Measurements from ENCODE around the gene ENPP3. TPM values are rescaled to one million over a fixed set of nuclear protein-coding genes. Genes with fewer than 3 reads are reported as not detected.

The ENPP3 gene
- total and polyA plus RNA-seq, 2 experiments from 2014 or later: not detected

DNA sequence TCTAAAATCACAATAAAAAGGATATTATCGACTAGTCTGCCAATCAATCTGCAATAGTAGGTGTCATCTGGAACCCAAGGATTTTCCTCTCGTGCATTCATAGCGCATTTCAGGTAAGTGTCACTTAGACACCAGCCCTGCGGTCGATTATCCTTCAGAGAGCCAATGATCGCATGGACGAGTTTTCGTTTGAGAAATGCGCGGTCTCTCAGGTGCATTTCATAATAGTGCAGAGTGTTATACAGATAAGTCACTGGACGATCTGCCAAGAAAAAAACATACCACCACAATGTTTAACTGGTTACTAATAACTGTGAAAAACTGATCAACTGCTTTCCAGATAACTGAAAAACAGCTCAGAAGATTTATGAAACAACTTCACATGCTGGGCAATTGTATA is 43.0 kb upstream of the ENPP3 start:
- Mint-ChIP-seq H3K36me3 (ENCODE audit: low read depth) (peaks cover 44% of the 10 kb centered on the region), H3K4me1 (no peaks in the 10 kb centered on the region), H3K27ac (no peak overlapping the region), H3K9me3 (no peaks in the 10 kb centered on the region), H3K27me3 (ENCODE audit: insufficient read depth, low read depth, poor library complexity) (no peaks in the 10 kb centered on the region), H3K4me3 (no peak overlapping the region)
- Histone ChIP-seq H3K4me2 (no peak overlapping the region), H3K4me1 (ENCODE audit: insufficient read depth) (no peaks in the 10 kb centered on the region), H3K27me3 (ENCODE audit: insufficient read depth) (no peaks in the 10 kb centered on the region), H3K9me2 (ENCODE audit: insufficient read depth) (no peaks in the 10 kb centered on the region), H4K20me1 (replicated peaks; ENCODE audit: insufficient read depth) (no peaks in the 10 kb centered on the region), H3K79me2 (replicated peaks; ENCODE audit: insufficient read depth) (no peaks in the 10 kb centered on the region), H3F3A (replicated peaks; ENCODE audit: low read depth) (no peaks in the 10 kb centered on the region), H3K27ac (ENCODE audit: low read depth) (no peak overlapping the region), H2AFZ (no peak overlapping the region), H3K36me3 (ENCODE audit: insufficient read depth) (peaks cover 22% of the 10 kb centered on the region), H3K4me3 (no peak overlapping the region)
- ATAC-seq (no peak), DNase-seq (ENCODE audit: low spot score) (no peak)
- TF ChIP-seq, protein P1, sequence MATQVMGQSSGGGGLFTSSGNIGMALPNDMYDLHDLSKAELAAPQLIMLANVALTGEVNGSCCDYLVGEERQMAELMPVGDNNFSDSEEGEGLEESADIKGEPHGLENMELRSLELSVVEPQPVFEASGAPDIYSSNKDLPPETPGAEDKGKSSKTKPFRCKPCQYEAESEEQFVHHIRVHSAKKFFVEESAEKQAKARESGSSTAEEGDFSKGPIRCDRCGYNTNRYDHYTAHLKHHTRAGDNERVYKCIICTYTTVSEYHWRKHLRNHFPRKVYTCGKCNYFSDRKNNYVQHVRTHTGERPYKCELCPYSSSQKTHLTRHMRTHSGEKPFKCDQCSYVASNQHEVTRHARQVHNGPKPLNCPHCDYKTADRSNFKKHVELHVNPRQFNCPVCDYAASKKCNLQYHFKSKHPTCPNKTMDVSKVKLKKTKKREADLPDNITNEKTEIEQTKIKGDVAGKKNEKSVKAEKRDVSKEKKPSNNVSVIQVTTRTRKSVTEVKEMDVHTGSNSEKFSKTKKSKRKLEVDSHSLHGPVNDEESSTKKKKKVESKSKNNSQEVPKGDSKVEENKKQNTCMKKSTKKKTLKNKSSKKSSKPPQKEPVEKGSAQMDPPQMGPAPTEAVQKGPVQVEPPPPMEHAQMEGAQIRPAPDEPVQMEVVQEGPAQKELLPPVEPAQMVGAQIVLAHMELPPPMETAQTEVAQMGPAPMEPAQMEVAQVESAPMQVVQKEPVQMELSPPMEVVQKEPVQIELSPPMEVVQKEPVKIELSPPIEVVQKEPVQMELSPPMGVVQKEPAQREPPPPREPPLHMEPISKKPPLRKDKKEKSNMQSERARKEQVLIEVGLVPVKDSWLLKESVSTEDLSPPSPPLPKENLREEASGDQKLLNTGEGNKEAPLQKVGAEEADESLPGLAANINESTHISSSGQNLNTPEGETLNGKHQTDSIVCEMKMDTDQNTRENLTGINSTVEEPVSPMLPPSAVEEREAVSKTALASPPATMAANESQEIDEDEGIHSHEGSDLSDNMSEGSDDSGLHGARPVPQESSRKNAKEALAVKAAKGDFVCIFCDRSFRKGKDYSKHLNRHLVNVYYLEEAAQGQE (IDR thresholded peaks at IDR 0.05; ENCODE audit: unreplicated experiment): no peak
- TF ChIP-seq EZH2 (IDR thresholded peaks at IDR 0.05; ENCODE audit: low read depth, unreplicated experiment) (no peak), ZNF331 (CRISPR knock-in tag; IDR thresholded peaks at IDR 0.05; ENCODE audit: low read depth) (no peak), JUNB (IDR thresholded peaks at IDR 0.05; ENCODE audit: unreplicated experiment) (no peak), ZNF114 (CRISPR knock-in tag; IDR thresholded peaks at IDR 0.05) (no peak), NANOG (IDR thresholded peaks at IDR 0.05; ENCODE audit: borderline replicate concordance) (no peak), POLR2AphosphoS5 (IDR thresholded peaks at IDR 0.05; ENCODE audit: low read depth) (no peak), EZH2phosphoT487 (IDR thresholded peaks at IDR 0.05; ENCODE audit: unreplicated experiment) (no peak), STAT1 (IDR thresholded peaks at IDR 0.05; ENCODE audit: unreplicated experiment) (no peak), CREB1 (CRISPR knock-in tag; IDR thresholded peaks at IDR 0.05; ENCODE audit: low read depth) (no peak)
- TF ChIP-seq, protein P2, sequence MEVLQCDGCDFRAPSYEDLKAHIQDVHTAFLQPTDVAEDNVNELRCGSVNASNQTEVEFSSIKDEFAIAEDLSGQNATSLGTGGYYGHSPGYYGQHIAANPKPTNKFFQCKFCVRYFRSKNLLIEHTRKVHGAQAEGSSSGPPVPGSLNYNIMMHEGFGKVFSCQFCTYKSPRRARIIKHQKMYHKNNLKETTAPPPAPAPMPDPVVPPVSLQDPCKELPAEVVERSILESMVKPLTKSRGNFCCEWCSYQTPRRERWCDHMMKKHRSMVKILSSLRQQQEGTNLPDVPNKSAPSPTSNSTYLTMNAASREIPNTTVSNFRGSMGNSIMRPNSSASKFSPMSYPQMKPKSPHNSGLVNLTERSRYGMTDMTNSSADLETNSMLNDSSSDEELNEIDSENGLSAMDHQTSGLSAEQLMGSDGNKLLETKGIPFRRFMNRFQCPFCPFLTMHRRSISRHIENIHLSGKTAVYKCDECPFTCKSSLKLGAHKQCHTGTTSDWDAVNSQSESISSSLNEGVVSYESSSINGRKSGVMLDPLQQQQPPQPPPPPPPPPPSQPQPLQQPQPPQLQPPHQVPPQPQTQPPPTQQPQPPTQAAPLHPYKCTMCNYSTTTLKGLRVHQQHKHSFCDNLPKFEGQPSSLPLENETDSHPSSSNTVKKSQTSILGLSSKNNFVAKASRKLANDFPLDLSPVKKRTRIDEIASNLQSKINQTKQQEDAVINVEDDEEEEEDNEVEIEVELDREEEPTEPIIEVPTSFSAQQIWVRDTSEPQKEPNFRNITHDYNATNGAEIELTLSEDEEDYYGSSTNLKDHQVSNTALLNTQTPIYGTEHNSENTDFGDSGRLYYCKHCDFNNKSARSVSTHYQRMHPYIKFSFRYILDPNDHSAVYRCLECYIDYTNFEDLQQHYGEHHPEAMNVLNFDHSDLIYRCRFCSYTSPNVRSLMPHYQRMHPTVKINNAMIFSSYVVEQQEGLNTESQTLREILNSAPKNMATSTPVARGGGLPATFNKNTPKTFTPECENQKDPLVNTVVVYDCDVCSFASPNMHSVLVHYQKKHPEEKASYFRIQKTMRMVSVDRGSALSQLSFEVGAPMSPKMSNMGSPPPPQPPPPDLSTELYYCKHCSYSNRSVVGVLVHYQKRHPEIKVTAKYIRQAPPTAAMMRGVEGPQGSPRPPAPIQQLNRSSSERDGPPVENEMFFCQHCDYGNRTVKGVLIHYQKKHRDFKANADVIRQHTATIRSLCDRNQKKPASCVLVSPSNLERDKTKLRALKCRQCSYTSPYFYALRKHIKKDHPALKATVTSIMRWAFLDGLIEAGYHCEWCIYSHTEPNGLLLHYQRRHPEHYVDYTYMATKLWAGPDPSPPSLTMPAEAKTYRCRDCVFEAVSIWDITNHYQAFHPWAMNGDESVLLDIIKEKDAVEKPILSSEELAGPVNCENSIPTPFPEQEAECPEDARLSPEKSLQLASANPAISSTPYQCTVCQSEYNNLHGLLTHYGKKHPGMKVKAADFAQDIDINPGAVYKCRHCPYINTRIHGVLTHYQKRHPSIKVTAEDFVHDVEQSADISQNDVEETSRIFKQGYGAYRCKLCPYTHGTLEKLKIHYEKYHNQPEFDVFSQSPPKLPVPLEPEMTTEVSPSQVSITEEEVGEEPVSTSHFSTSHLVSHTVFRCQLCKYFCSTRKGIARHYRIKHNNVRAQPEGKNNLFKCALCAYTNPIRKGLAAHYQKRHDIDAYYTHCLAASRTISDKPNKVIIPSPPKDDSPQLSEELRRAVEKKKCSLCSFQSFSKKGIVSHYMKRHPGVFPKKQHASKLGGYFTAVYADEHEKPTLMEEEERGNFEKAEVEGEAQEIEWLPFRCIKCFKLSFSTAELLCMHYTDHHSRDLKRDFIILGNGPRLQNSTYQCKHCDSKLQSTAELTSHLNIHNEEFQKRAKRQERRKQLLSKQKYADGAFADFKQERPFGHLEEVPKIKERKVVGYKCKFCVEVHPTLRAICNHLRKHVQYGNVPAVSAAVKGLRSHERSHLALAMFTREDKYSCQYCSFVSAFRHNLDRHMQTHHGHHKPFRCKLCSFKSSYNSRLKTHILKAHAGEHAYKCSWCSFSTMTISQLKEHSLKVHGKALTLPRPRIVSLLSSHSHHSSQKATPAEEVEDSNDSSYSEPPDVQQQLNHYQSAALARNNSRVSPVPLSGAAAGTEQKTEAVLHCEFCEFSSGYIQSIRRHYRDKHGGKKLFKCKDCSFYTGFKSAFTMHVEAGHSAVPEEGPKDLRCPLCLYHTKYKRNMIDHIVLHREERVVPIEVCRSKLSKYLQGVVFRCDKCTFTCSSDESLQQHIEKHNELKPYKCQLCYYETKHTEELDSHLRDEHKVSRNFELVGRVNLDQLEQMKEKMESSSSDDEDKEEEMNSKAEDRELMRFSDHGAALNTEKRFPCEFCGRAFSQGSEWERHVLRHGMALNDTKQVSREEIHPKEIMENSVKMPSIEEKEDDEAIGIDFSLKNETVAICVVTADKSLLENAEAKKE (CRISPR knock-in tag; IDR thresholded peaks at IDR 0.05): no peak
- TF ChIP-seq, protein P3, sequence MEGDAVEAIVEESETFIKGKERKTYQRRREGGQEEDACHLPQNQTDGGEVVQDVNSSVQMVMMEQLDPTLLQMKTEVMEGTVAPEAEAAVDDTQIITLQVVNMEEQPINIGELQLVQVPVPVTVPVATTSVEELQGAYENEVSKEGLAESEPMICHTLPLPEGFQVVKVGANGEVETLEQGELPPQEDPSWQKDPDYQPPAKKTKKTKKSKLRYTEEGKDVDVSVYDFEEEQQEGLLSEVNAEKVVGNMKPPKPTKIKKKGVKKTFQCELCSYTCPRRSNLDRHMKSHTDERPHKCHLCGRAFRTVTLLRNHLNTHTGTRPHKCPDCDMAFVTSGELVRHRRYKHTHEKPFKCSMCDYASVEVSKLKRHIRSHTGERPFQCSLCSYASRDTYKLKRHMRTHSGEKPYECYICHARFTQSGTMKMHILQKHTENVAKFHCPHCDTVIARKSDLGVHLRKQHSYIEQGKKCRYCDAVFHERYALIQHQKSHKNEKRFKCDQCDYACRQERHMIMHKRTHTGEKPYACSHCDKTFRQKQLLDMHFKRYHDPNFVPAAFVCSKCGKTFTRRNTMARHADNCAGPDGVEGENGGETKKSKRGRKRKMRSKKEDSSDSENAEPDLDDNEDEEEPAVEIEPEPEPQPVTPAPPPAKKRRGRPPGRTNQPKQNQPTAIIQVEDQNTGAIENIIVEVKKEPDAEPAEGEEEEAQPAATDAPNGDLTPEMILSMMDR (conservative IDR thresholded peaks at IDR 0.05; ENCODE audit: low read depth in 2 of 2): no peak
